Activated T-cell treated with anti-CD3 and anti-CD28 coated beads, Interleukin-2, amount 50 U/mL, for 24 hours (primary cell): Measurements from ENCODE around the gene AGAP6.
"Not testable (repeated sequence)": the region's sequence is repeated elsewhere in the genome, so short reads cannot be mapped to it uniquely, and the experiment has no call there.

Source experiments
- DNase-seq: peaks from one replicate; pipeline ENCODE4 v3.0.0-alpha.2; 2020
- H3K27ac Mint-ChIP-seq: 2 replicates; pipeline ENCODE4 v1.8.0; 2020; ENCODE audit warnings: mild to moderate bottlenecking, mixed read lengths
- H3K27me3 Mint-ChIP-seq: 2 replicates; pipeline ENCODE4 v1.8.0; 2020; ENCODE audit warnings: mixed read lengths
- H3K36me3 Mint-ChIP-seq: 2 replicates; pipeline ENCODE4 v1.8.0; 2020; ENCODE audit warnings: low read depth, mixed read lengths
- H3K4me1 Mint-ChIP-seq: 2 replicates; pipeline ENCODE4 v1.8.0; 2020; ENCODE audit warnings: low read depth, mixed read lengths
- H3K4me3 Mint-ChIP-seq: 2 replicates; pipeline ENCODE4 v1.8.0; 2020; ENCODE audit warnings: mild to moderate bottlenecking, moderate library complexity, mixed read lengths
- H3K9me3 Mint-ChIP-seq: 2 replicates; pipeline ENCODE4 v1.8.0; 2020; ENCODE audit warnings: mixed read lengths

Gene AGAP6

DNA sequence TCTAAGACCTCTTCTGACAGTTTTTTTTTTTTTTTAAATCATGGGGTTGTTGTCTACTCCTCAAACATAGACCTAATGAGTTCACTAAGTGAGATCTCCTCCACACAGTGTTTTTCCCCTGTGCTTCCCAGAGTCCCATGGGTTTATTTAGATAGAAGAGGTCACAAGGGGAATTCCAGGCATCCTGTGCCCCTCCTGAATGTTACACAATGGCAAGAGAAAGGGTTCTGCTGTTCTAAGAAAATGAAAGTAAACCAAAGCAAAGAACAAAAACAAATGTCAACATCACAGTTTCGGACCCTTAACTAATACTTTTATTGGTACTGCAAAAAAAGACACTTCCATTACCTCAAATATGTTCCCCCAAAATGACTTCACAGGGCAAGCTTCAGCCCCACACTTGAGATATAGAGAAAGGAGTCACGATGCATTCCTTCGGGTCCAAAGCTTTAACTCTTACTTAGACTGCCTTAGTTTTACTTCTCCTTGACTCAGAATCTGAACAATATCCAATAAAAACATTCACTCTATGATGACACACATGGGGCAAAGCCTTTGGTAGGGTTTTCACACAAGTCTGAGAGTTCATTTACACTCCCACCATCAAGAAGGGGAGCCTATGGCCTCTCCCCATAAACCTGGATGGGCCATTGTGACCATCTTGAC lies 63.9 kb downstream of the AGAP6 start:
- not testable (repeated sequence) for DNase-seq, H3K4me1 Mint-ChIP-seq, H3K9me3 Mint-ChIP-seq, H3K4me3 Mint-ChIP-seq, H3K27me3 Mint-ChIP-seq, H3K36me3 Mint-ChIP-seq
- peak overlapping the region; percentile 47 for H3K27ac Mint-ChIP-seq

GRCh38 chr10:50052778-50053376 lies 64.7 kb downstream of the AGAP6 start:
- not testable (repeated sequence) for H3K4me3 Mint-ChIP-seq, DNase-seq, H3K27ac Mint-ChIP-seq, H3K9me3 Mint-ChIP-seq, H3K27me3 Mint-ChIP-seq, H3K36me3 Mint-ChIP-seq, H3K4me1 Mint-ChIP-seq

DNA sequence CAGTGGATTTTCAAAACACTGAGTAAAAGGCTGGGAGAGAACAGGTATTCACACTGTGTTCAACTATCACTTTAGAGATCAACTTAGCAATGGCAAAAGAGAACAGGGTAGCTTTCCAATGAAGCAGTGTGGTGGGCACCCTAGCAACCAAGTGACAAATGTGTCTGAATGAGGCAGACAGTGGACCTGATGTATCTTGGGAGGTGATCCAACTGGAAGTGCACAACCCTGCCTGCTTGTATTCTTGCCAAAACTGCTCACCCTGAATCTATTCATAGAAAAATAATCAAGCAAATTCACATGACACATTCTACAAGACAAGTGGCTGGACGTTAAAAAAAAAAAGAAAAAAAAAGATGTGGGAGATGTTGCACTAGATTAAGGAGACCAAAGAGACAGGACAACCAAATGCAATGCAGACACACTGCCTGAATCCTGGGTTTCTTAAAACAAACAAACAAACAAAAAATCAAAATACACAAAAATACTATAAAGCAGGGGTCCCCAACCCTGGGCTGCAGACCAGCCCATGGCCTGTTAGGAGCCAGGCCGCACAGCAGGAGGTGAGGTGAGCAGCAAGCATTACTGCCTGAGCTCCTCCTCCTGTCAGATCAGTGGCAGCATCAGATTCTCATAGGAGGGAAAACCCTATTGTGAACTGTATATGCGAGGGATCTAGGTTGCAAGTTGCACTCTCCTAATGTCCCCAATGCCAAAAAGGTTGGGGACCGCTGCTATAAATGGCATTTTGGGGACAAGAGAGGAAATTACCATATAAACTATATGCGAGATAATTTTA lies 67.5 kb downstream of the AGAP6 start:
- not testable (repeated sequence) for H3K9me3 Mint-ChIP-seq

DNA sequence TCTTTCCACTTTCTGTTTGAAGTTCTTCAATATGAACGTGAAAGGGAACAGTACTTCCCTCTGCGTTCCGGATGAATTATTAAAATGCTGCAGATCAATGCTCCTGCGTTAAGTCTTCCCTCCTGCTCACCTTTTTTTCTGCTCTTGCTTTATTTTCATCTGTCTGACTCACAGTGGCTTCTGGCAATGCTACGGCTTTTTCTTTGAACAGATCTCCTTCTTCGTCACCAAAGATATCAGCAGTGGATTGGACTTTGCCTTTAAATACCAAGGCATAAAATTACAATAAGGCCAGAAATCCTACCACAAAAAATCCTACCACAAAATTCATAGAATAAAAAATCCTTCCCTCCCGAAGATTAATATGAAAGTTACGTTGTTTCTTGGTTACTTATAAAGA lies 68.4 kb downstream of the AGAP6 start:
- H3K27me3 Mint-ChIP-seq, H3K4me1 Mint-ChIP-seq, DNase-seq, H3K36me3 Mint-ChIP-seq, H3K9me3 Mint-ChIP-seq, H3K27ac Mint-ChIP-seq, H3K4me3 Mint-ChIP-seq: not testable (repeated sequence)

More for the DNA sequence above, 67.5 kb downstream of the AGAP6 start:
- H3K36me3 Mint-ChIP-seq, H3K27me3 Mint-ChIP-seq, H3K4me1 Mint-ChIP-seq, DNase-seq, H3K27ac Mint-ChIP-seq, H3K4me3 Mint-ChIP-seq: not testable (repeated sequence)

- not testable (repeated sequence) for H3K9me3 Mint-ChIP-seq, H3K4me1 Mint-ChIP-seq, H3K4me3 Mint-ChIP-seq
Observed at GRCh38 chr10:50058727-50059126, 70.5 kb downstream of the AGAP6 start.

DNA sequence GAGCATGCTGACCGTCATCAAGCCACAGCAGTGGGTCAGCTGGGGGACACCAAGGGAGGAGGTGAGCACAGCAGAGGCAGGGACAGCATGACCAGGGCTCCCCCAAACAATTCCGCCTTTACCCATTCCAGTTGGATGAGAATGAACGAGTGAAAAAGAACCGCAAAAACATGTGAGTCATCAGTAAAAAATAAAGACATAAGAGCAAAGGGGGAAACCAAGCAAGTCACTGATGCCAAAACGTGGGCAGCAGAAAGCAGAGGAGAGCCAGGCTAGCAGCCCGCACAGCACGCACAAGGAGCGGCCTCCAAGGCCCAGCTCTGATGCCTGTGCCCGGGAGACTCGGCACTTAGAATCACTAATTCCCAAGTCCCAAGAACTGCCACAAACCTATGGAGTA lies 71.7 kb downstream of the AGAP6 start:
- not testable (repeated sequence) for H3K27me3 Mint-ChIP-seq, H3K9me3 Mint-ChIP-seq, H3K27ac Mint-ChIP-seq, DNase-seq, H3K4me1 Mint-ChIP-seq, H3K36me3 Mint-ChIP-seq, H3K4me3 Mint-ChIP-seq

More at GRCh38 chr10:50058727-50059126, 70.5 kb downstream of the AGAP6 start:
- not testable (repeated sequence) for H3K27ac Mint-ChIP-seq, H3K27me3 Mint-ChIP-seq, H3K36me3 Mint-ChIP-seq, DNase-seq
